Upper lobe of right lung (tissue), 1 donor: Measurements from ENCODE around the gene IL7R. TPM values are rescaled to one million over a fixed set of nuclear protein-coding genes. Genes with fewer than 3 reads are reported as not detected.
A peak's percentile ranks its signal among the peaks of the same experiment; 100 is the strongest.

Experiments used
- ATAC-seq: fragments of 200-7000 bp; cut with Tn5 transposase; one replicate; pipeline ENCODE4 v1.9.1; 2020; ENCODE audit warnings: mild to moderate bottlenecking, moderate library complexity
- DNase-seq: peaks from one replicate; pipeline ENCODE4 v3.0.0-alpha.2; 2020
- H3K27ac ChIP-seq: fragments of 200-600 bp; one replicate; pipeline ENCODE4 v1.8.0; 2022
- H3K27me3 ChIP-seq: fragments of 200-600 bp; one replicate; pipeline ENCODE4 v1.8.0; 2022; ENCODE audit warnings: mild to moderate bottlenecking
- H3K36me3 ChIP-seq: fragments of 200-600 bp; one replicate; pipeline ENCODE4 v1.8.0; 2022
- H3K4me1 ChIP-seq: fragments of 200-600 bp; one replicate; pipeline ENCODE4 v1.8.0; 2022
- H3K4me3 ChIP-seq: fragments of 200-600 bp; one replicate; pipeline ENCODE4 v1.8.0; 2022; ENCODE audit warnings: mild to moderate bottlenecking
- H3K9me3 ChIP-seq: fragments of 200-600 bp; one replicate; pipeline ENCODE4 v1.8.0; 2022
- CTCF ChIP-seq: fragments of 200-600 bp; IDR thresholded peaks from one replicate; pipeline ENCODE4 v1.8.0; 2022; ENCODE audit warnings: antibody characterized with exemption
- intact Hi-C: fragments of 100-400 bp; cut with DNase I; formaldehyde crosslinking; loops from one replicate; pipeline ENCODE4 v1.11.0; 2022
- total RNA-seq: library from RNA; stranded (reverse); fragmentation: NEBNext Ultra II Directional; extraction: Animal tissue kit (Norgen Biotek cat#: 25700); gene quantifications from one replicate; pipeline ENCODE4 v1.2.1, GENCODE V29; 2021
- donor health status: DM: no; HTN: yes; CAD: no; lungs with severe emphysema.

The IL7R gene
- total RNA-seq, 1 donor from 2014 or later: 226 TPM

DNA sequence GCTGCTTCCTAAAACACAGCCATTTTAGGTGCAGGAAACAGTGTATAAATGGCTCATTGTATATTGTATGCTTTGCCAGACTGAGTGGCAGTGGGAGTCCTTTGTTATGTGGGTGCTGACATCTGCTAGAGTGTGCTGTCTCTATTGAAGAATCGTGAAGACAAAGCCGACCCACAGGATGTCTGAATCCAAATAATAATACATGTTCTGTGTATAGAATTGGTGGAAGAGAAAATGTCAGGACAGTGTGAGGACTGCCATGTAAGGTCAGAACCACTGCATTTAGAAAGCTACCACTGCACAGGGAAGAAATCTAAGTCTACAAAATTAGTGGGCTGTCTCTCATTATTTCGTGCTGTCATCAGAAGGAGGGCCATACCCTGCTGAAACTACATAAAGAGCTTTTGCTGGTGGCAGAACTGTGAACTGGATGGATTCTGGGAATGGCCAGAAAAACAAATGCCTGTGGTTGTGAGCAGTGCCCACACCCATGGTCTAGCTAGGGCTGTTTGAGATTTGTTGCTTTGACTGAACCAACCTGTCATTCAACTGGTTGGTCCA, 2.5 kb downstream of the IL7R start:
- Histone ChIP-seq H3K9me3 (no peaks in the 10 kb centered on the region), H3K4me3 (peak overlapping the region; percentile 42), H3K27ac (peak overlapping the region; percentile 61), H3K4me1 (no peaks in the 10 kb centered on the region), H3K27me3 (no peaks in the 10 kb centered on the region), H3K36me3 (no peaks in the 10 kb centered on the region)
- DNase-seq (no peak), ATAC-seq (no peak)
- intact Hi-C loops: no loop called here
- TF ChIP-seq CTCF: no peak

GRCh38 chr5:35860686-35861085, 4.0 kb downstream of the IL7R start:
- Histone ChIP-seq H3K27ac (no peak overlapping the region), H3K4me1 (no peaks in the 10 kb centered on the region), H3K36me3 (no peaks in the 10 kb centered on the region), H3K4me3 (peak overlapping the region; percentile 42), H3K27me3 (no peaks in the 10 kb centered on the region), H3K9me3 (no peaks in the 10 kb centered on the region)
- no peak for DNase-seq
- no peak for TF ChIP-seq CTCF
- no peak for ATAC-seq
- intact Hi-C loops: no loop called here

DNA sequence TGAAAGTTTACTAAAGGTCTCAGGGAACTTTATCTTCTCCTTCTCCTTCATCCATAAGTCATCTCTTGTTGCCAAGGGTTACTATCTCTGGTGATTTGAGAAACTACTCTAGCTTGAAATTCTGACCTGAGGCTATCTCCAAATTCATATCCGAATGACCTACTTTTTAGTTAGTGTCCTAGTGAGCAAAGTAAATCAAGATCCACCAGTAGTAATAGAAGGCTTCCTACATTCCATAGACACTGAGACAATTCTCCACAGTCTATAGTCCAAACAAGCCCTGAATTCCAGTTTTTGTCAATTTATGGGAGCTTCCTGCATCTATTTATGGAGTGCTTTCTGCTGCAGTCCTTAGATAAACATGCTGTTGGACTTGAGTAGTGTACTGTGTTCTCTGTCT, 5.0 kb downstream of the IL7R start:
- no peak overlapping the region for H3K27ac ChIP-seq
- no peaks in the 10 kb centered on the region for H3K4me1 ChIP-seq
- peak overlapping the region; percentile 42 for H3K4me3 ChIP-seq
- no peaks in the 10 kb centered on the region for H3K27me3 ChIP-seq
- intact Hi-C loops: no loop called here
- no peaks in the 10 kb centered on the region for H3K36me3 ChIP-seq
- no peak for TF ChIP-seq CTCF
- H3K9me3 ChIP-seq: no peaks in the 10 kb centered on the region
- no peak for ATAC-seq
- no peak for DNase-seq

- ATAC-seq (peak; percentile 26), DNase-seq (no peak)
- H3K4me1 ChIP-seq: no peaks in the 10 kb centered on the region
- H3K4me3 ChIP-seq: peak overlapping the region; percentile 42
- H3K27me3 ChIP-seq: no peaks in the 10 kb centered on the region
- H3K36me3 ChIP-seq: no peaks in the 10 kb centered on the region
- no peak overlapping the region for H3K27ac ChIP-seq
- intact Hi-C loops: no loop called here
- no peaks in the 10 kb centered on the region for H3K9me3 ChIP-seq
- no peak for TF ChIP-seq CTCF
Observed at GRCh38 chr5:35862126-35862525, 5.4 kb downstream of the IL7R start.

DNA sequence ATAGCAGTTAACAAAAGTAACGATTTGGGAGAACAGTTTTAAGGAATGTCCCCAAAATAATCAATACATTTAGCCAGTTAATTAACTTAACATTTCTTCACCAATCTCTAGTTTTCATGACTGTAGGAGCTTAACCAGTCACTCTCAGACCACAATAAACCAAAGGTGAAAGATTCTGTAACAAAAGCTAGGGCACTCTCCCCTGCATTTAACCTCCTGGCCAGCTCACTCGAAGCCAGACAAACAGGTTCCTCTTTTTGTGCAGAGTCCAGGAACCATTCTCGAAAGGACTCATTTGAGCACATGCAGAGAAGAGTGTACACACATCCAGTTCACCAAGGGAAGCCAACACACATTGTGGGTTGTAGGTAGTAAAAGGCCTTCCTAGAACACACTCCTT, 6.5 kb downstream of the IL7R start:
- peak overlapping the region; percentile 42 for H3K4me3 ChIP-seq
- no peaks in the 10 kb centered on the region for H3K4me1 ChIP-seq
- no peak overlapping the region for H3K27ac ChIP-seq
- ATAC-seq: peak; percentile 70
- no peak for DNase-seq
- no peaks in the 10 kb centered on the region for H3K27me3 ChIP-seq
- TF ChIP-seq CTCF: no peak
- no peaks in the 10 kb centered on the region for H3K9me3 ChIP-seq
- intact Hi-C loops: no loop called here
- H3K36me3 ChIP-seq: peaks cover under 1% of the 10 kb centered on the region

DNA sequence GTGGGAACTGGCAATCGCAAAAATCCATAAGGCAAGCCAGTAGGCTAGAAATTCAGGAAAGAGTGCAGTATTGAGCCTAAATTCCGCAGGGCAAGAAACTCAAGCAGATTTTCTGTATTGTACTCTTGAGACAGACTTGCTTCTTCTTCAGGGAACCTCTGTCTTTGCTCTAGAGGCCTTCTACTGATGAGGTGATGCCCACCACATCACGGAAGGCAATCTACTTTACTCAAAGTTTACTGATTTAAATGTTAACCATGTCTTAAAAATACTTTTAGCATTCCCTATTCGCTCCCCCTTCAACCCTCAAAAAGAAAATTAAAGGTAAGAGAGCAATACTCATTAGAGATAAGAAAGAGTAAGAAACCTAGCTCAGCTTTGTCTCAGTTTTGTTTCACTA, 11.3 kb downstream of the IL7R start:
- no peak for DNase-seq
- H3K27ac ChIP-seq: no peak overlapping the region
- intact Hi-C loops: no loop called here
- no peak overlapping the region for H3K4me3 ChIP-seq
- no peaks in the 10 kb centered on the region for H3K9me3 ChIP-seq
- no peak for ATAC-seq
- no peaks in the 10 kb centered on the region for H3K4me1 ChIP-seq
- H3K36me3 ChIP-seq: peaks cover 18% of the 10 kb centered on the region
- no peaks in the 10 kb centered on the region for H3K27me3 ChIP-seq
- no peak for TF ChIP-seq CTCF
